GM12865 (cell line): Measurements from ENCODE around the gene HPGD.

Source experiments
- DNase-seq: peaks from one replicate; pipeline ENCODE4 v3.0.0; 2010; ENCODE audit warnings: low read depth
- H3K4me3 ChIP-seq: 2 replicates; pipeline ENCODE4 v1.5.1; 2011; ENCODE audit warnings: mild to moderate bottlenecking, low read depth, low read length, control low read depth
- TF ChIP-seq, protein P1 (sequence below): IDR thresholded peaks from 2 replicates; pipeline ENCODE4 v1.5.1; 2011; ENCODE audit warnings: low read length, control low read depth, low read depth, inconsistent platforms; ENCODE audit not compliant: insufficient read depth; ENCODE audit errors: missing control alignments

The HPGD gene

DNA sequence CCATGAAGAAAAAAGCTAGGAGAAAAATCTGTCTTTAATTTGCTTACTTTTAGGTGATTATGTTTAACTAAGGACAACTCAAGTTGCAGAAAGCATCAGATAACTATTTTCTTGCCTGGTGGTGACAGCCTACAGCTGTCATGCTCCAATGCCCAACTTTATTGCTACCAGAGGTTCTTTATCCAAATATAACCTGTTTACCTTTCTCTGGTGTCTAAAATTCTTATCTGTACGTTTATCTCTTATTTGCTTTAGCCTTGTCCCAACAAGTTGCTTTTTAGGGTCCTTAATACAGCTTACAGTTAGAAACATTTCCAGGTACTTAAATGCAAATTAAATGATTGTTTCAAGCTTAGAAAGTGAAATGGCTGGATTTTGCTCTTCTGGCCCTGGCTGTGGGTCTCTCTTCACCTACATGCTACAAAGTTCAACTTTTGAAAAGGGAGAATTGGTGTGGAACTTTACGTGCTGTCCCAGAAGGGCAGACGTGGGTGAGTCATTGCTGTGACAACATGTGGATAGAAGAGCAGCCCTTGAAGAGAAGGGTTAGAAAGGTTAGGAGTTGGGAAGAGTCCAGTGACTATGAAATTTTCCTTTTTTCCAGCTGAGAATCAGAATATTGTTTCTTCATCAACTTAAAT is 60.7 kb downstream of the HPGD start:
- H3K4me3 ChIP-seq: no peak overlapping the region
- DNase-seq: no peak
- TF ChIP-seq, protein P1, sequence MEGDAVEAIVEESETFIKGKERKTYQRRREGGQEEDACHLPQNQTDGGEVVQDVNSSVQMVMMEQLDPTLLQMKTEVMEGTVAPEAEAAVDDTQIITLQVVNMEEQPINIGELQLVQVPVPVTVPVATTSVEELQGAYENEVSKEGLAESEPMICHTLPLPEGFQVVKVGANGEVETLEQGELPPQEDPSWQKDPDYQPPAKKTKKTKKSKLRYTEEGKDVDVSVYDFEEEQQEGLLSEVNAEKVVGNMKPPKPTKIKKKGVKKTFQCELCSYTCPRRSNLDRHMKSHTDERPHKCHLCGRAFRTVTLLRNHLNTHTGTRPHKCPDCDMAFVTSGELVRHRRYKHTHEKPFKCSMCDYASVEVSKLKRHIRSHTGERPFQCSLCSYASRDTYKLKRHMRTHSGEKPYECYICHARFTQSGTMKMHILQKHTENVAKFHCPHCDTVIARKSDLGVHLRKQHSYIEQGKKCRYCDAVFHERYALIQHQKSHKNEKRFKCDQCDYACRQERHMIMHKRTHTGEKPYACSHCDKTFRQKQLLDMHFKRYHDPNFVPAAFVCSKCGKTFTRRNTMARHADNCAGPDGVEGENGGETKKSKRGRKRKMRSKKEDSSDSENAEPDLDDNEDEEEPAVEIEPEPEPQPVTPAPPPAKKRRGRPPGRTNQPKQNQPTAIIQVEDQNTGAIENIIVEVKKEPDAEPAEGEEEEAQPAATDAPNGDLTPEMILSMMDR: no peak

GRCh38 chr4:174460684-174461083 is 61.6 kb downstream of the HPGD start:
- TF ChIP-seq, protein P1: no peak
- no peak overlapping the region for H3K4me3 ChIP-seq
- no peak for DNase-seq

- no peak overlapping the region for H3K4me3 ChIP-seq
- no peak for DNase-seq
- TF ChIP-seq, protein P1: no peak
Measured at GRCh38 chr4:174457468-174457867, 64.8 kb downstream of the HPGD start.

DNA sequence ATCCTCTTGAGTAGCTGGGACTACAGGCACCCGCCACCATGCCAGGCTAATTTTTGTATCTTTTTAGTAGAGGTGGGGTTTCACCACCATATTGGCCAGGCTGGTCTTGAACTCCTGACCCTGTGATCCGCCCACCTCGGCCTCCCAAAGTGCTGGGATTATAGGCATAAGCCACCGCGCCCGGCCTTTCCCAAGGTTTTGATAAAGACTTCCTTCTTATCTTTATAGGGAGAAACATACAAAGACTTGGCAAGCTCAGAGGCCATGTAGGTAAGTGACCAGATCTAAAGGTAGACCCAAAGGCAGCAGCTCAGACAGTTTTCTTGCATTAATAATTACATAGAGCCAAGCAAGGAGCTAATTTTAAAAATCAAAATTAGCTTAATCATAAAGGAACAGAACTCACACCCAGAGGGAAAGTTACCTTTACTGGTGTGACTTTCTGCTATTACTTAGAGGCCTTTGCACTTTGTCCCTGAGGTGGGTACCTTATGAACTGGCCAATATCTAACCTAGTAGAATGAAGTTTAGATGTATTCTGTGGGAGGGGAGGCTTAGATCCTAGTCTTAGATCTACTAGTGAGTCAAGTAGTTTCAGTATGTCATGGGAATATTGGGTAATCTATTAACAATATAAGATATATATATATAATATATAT is 67.3 kb downstream of the HPGD start:
- no peak for DNase-seq
- TF ChIP-seq, protein P1: no peak
- H3K4me3 ChIP-seq: no peak overlapping the region

DNA sequence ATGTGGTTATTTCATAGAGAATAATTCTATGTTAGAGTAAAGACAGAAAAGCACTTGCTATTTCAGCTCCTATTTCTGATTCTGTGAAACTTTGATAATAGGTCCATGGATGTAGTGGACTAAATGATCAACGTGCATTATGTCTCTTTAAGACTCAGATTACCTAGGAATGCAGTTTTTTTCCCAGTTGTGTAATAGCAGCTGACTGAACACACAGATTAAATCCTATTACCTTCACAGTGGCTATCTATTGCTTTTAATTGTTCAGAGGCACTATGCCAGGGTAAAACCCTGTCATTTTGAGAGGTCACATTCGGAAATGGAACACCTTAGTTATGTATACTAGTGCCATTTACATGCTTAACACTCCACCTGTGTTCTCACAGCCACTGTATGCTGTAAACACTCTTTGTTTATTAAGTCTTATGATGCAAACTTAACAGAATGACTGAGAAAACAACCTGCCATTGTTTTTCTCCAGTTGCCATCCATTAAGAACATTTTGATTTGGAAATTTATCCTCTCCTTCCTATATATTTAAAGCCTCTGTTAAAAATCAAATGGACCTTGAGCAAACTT is 70.5 kb downstream of the HPGD start:
- no peak overlapping the region for H3K4me3 ChIP-seq
- TF ChIP-seq, protein P1: no peak
- no peak for DNase-seq

DNA sequence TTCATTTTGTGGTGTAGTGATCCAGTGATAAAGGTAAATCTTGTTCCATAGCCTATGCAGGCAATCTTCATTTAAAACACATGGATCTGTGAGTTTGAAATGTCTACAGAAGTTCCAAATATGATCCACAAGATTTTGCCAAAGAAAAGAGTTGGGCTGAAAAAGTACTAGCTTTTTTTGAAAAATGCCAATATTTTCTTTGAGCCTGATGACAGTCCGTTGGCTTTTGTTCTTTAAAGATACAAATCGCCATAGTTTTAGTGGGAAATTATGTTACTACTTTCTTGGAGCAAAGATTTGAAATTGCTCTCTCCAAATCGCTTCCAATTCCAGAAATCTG is 71.5 kb downstream of the HPGD start:
- TF ChIP-seq, protein P1: no peak
- H3K4me3 ChIP-seq: no peak overlapping the region
- no peak for DNase-seq
